ENCODE data around the gene EIF1B. TPM values are rescaled to one million over a fixed set of nuclear protein-coding genes. Genes with fewer than 3 reads are reported as not detected.

EIF1B gene
- total RNA-seq (48.3 TPM), polyA plus RNA-seq (ENCODE audit: insufficient read depth, low read depth, low replicate concordance) (97.8 TPM)
- long read RNA-seq, donor 1, transcript EIF1B-201 (4 exons, 1,010 nt): major isoform, 72 of 78 reads
- long read RNA-seq, donor 1, partial matches to known transcripts: 0 of 78 reads
- long read RNA-seq, donor 1, other reads (novel, unspliced or antisense): 0 of 78 reads
- long read RNA-seq, donor 2, transcript EIF1B-201 (4 exons, 1,010 nt): major isoform, 67 of 81 reads
- long read RNA-seq, donor 2, transcript EIF1B-204 (3 exons, 637 nt): minor isoform, 5 of 81 reads
- long read RNA-seq, donor 2, partial matches to known transcripts: 6 of 81 reads
- long read RNA-seq, donor 2, other reads (novel, unspliced or antisense): 0 of 81 reads
- long read RNA-seq, donor 3, transcript EIF1B-202 (2 exons, 873 nt): minor isoform, 7 of 121 reads
- long read RNA-seq, donor 3, transcript EIF1B-201 (4 exons, 1,010 nt): major isoform, 104 of 121 reads
- long read RNA-seq, donor 3, partial matches to known transcripts: 8 of 121 reads
- long read RNA-seq, donor 3, other reads (novel, unspliced or antisense): 0 of 121 reads
- long read RNA-seq, donor 4, transcript EIF1B-201 (4 exons, 1,010 nt): major isoform, 52 of 55 reads
- long read RNA-seq, donor 4, partial matches to known transcripts: 0 of 55 reads
- long read RNA-seq, donor 4, other reads (novel, unspliced or antisense): 0 of 55 reads
- long read RNA-seq, donor 5, transcript EIF1B-201 (4 exons, 1,010 nt): major isoform, 7 of 7 reads
- long read RNA-seq, donor 5, partial matches to known transcripts: 0 of 7 reads
- long read RNA-seq, donor 5, other reads (novel, unspliced or antisense): 0 of 7 reads
- long read RNA-seq, donor 6, transcript EIF1B-201 (4 exons, 1,010 nt): major isoform, 92 of 100 reads
- long read RNA-seq, donor 6, partial matches to known transcripts: 5 of 100 reads
- long read RNA-seq, donor 6, other reads (novel, unspliced or antisense): 0 of 100 reads
- long read RNA-seq, donor 7, transcript EIF1B-201 (4 exons, 1,010 nt): major isoform, 29 of 34 reads
- long read RNA-seq, donor 7, partial matches to known transcripts: 2 of 34 reads
- long read RNA-seq, donor 7, other reads (novel, unspliced or antisense): 0 of 34 reads
- long read RNA-seq, donor 8, transcript EIF1B-201 (4 exons, 1,010 nt): major isoform, 60 of 73 reads
- long read RNA-seq, donor 8, partial matches to known transcripts: 6 of 73 reads
- long read RNA-seq, donor 8, other reads (novel, unspliced or antisense): 0 of 73 reads
- long read RNA-seq, donor 9, transcript EIF1B-201 (4 exons, 1,010 nt): major isoform, 26 of 27 reads
- long read RNA-seq, donor 9, partial matches to known transcripts: 0 of 27 reads
- long read RNA-seq, donor 9, other reads (novel, unspliced or antisense): 0 of 27 reads
- long read RNA-seq, donor 10, transcript EIF1B-201 (4 exons, 1,010 nt): major isoform, 62 of 82 reads
- long read RNA-seq, donor 10, transcript EIF1B-202 (2 exons, 873 nt): minor isoform, 7 of 82 reads
- long read RNA-seq, donor 10, partial matches to known transcripts: 9 of 82 reads
- long read RNA-seq, donor 10, other reads (novel, unspliced or antisense): 0 of 82 reads

- FAIRE-seq: peak; percentile 67
These were observed at the start of gene EIF1B for GRCh38 chr3:40309418-40309924. Gene EIF1B (plus strand): TSS chr3:40309707. CDS start chr3:40309942, 235 bp downstream.

GRCh38 chr3:40262331-40262730, 47.2 kb upstream of the EIF1B start:
- Histone ChIP-seq H3K4me1 (ENCODE audit: control insufficient read depth in 2 of 3, insufficient read depth in 2 of 3, low read depth in 1 of 3, low read length in 3 of 3) (peaks cover 0 to 9% (median 7%) of the 10 kb centered on the region in 3 donors), H3K9me3 (ENCODE audit: control insufficient read depth in 2 of 3, insufficient read depth in 1 of 3, low read length in 3 of 3) (no peaks in the 10 kb centered on the region), H3K27ac (ENCODE audit: low read depth in 2 of 2, low read length in 2 of 2) (no peak overlapping the region), H3K27me3 (ENCODE audit: control insufficient read depth, insufficient read depth, low read length) (no peaks in the 10 kb centered on the region), H3K36me3 (ENCODE audit: control insufficient read depth in 2 of 3, insufficient read depth in 3 of 3, low read length in 3 of 3) (no peaks in the 10 kb centered on the region), H3K4me3 (ENCODE audit: low read length in 3 of 3) (no peak overlapping the region), H3K9ac (ENCODE audit: low read length in 3 of 3) (no peak overlapping the region)
- TF ChIP-seq CTCF (IDR thresholded peaks at IDR 0.05; ENCODE audit: borderline replicate concordance, extremely low read depth, insufficient read depth): no peak
- intact Hi-C loops (cut with DNase I): no loop called here
- no peak for FAIRE-seq
- DNase-seq: no peak

More at GRCh38 chr3:40309418-40309924, at the start of gene EIF1B:
- peaks cover 0 to 6% (median 4%) of the 10 kb centered on the region in 3 donors for H3K4me1 ChIP-seq (ENCODE audit: control insufficient read depth in 2 of 3, insufficient read depth in 2 of 3, low read depth in 1 of 3, low read length in 3 of 3)
- H3K9ac ChIP-seq (ENCODE audit: low read length in 3 of 3): peak within 1 kb of the TSS; percentile 84 to 93 (median 89)
- H3K27ac ChIP-seq (ENCODE audit: low read depth in 2 of 2, low read length in 2 of 2): peak within 1 kb of the TSS; percentile 91 to 96
- intact Hi-C loops (cut with DNase I): no loop called here
- H3K4me3 ChIP-seq (ENCODE audit: low read length in 3 of 3): peak within 1 kb of the TSS; percentile 80 to 95 (median 88)
- peak; percentile 60 for TF ChIP-seq CTCF (IDR thresholded peaks at IDR 0.05; ENCODE audit: borderline replicate concordance, extremely low read depth, insufficient read depth)
- DNase-seq: peak; percentile 99
- H3K36me3 ChIP-seq (ENCODE audit: control insufficient read depth in 2 of 3, insufficient read depth in 3 of 3, low read length in 3 of 3): peaks cover 0 to 23% (median 10%) of the 10 kb centered on the region in 3 donors
- no peaks in the 10 kb centered on the region for H3K9me3 ChIP-seq (ENCODE audit: control insufficient read depth in 2 of 3, insufficient read depth in 1 of 3, low read length in 3 of 3)
- no peaks in the 10 kb centered on the region for H3K27me3 ChIP-seq (ENCODE audit: control insufficient read depth, insufficient read depth, low read length)

- peaks cover 0 to 23% (median 15%) of the 10 kb centered on the region in 3 donors for H3K4me1 ChIP-seq (ENCODE audit: control insufficient read depth in 2 of 3, insufficient read depth in 2 of 3, low read depth in 1 of 3, low read length in 3 of 3)
- no peaks in the 10 kb centered on the region for H3K36me3 ChIP-seq (ENCODE audit: control insufficient read depth in 2 of 3, insufficient read depth in 3 of 3, low read length in 3 of 3)
- intact Hi-C loops (cut with DNase I): no loop called here
- no peak for DNase-seq
- no peak for TF ChIP-seq CTCF (IDR thresholded peaks at IDR 0.05; ENCODE audit: borderline replicate concordance, extremely low read depth, insufficient read depth)
- peak overlapping the region in 1 of 2 donors; percentile 14 for H3K27ac ChIP-seq (ENCODE audit: low read depth in 2 of 2, low read length in 2 of 2)
- no peak overlapping the region for H3K9ac ChIP-seq (ENCODE audit: low read length in 3 of 3)
- H3K27me3 ChIP-seq (ENCODE audit: control insufficient read depth, insufficient read depth, low read length): no peaks in the 10 kb centered on the region
- H3K4me3 ChIP-seq (ENCODE audit: low read length in 3 of 3): no peak overlapping the region
- no peaks in the 10 kb centered on the region for H3K9me3 ChIP-seq (ENCODE audit: control insufficient read depth in 2 of 3, insufficient read depth in 1 of 3, low read length in 3 of 3)
- no peak for FAIRE-seq
These were observed 45.1 kb upstream of the EIF1B start for GRCh38 chr3:40264451-40264850.
